Fibroblast of the aortic adventitia (primary cell): ENCODE data around the gene KCNQ5. TPM values are rescaled to one million over a fixed set of nuclear protein-coding genes. Genes with fewer than 3 reads are reported as not detected.
A peak's percentile ranks its signal among the peaks of the same experiment; 100 is the strongest.

Experiments
- DNase-seq: peaks from one replicate; pipeline ENCODE4 v3.0.0-alpha.2; 2010; ENCODE audit warnings: low read depth
- H3K4me3 ChIP-seq: 2 replicates; pipeline ENCODE4 v1.5.1; 2011; ENCODE audit warnings: low read depth, mild to moderate bottlenecking, control low read depth, low read length, moderate library complexity
- total RNA-seq: library from RNA; depleted of rRNA; stranded (reverse); fragments of >200 nt; gene quantifications from 2 replicates; pipeline ENCODE4 v1.2.3, GENCODE V29; 2012; ENCODE audit warnings: low replicate concordance
- TF ChIP-seq, protein P1 (sequence below): IDR thresholded peaks from 2 replicates; pipeline ENCODE4 v1.5.1; 2011; ENCODE audit warnings: mild to moderate bottlenecking, low read length, control low read depth, inconsistent platforms; ENCODE audit not compliant: insufficient read depth

Gene KCNQ5
- total RNA-seq, 1 donor = 9.4 TPM

DNA sequence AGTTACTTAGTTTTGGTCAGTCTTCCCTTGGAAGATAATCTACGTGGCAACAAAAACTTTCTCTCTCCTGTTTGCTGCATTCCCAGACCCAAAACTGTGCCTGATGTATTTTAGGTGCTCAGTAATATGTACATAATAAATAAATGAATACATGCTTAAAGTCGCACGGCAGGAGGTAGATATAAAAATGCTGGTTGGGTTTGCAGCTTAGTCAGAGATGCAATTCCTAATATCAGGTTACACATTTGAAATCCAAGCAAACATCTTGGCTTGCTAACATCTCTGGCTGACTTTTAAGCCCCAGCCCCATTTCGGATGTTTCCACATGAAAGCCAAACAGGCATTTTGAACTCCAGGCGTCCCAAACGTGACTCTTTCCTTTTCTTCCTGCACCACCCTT lies 91.0 kb downstream of the KCNQ5 start:
- TF ChIP-seq, protein P1, sequence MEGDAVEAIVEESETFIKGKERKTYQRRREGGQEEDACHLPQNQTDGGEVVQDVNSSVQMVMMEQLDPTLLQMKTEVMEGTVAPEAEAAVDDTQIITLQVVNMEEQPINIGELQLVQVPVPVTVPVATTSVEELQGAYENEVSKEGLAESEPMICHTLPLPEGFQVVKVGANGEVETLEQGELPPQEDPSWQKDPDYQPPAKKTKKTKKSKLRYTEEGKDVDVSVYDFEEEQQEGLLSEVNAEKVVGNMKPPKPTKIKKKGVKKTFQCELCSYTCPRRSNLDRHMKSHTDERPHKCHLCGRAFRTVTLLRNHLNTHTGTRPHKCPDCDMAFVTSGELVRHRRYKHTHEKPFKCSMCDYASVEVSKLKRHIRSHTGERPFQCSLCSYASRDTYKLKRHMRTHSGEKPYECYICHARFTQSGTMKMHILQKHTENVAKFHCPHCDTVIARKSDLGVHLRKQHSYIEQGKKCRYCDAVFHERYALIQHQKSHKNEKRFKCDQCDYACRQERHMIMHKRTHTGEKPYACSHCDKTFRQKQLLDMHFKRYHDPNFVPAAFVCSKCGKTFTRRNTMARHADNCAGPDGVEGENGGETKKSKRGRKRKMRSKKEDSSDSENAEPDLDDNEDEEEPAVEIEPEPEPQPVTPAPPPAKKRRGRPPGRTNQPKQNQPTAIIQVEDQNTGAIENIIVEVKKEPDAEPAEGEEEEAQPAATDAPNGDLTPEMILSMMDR = no peak
- DNase-seq = no peak
- no peak overlapping the region for H3K4me3 ChIP-seq

- TF ChIP-seq, protein P1 = no peak
- H3K4me3 ChIP-seq = no peak overlapping the region
- DNase-seq = no peak
Measured at GRCh38 chr6:72715119-72715518, 93.3 kb downstream of the KCNQ5 start.

- no peak overlapping the region for H3K4me3 ChIP-seq
- no peak for DNase-seq
- TF ChIP-seq, protein P1 = no peak
Measured at GRCh38 chr6:72716916-72717315, 95.1 kb downstream of the KCNQ5 start.

- peak; percentile 67 for DNase-seq
- TF ChIP-seq, protein P1 = no peak
Measured at GRCh38 chr6:72720464-72720863, 98.6 kb downstream of the KCNQ5 start.

GRCh38 chr6:72721346-72721745 lies 99.5 kb downstream of the KCNQ5 start:
- TF ChIP-seq, protein P1 = no peak

More at GRCh38 chr6:72720464-72720863, 98.6 kb downstream of the KCNQ5 start:
- H3K4me3 ChIP-seq = no peak overlapping the region

GRCh38 chr6:72724545-72724944 lies 102.7 kb downstream of the KCNQ5 start:
- TF ChIP-seq, protein P1 = no peak
- DNase-seq = no peak
- H3K4me3 ChIP-seq = no peak overlapping the region

More at GRCh38 chr6:72721346-72721745, 99.5 kb downstream of the KCNQ5 start:
- DNase-seq = no peak
- no peak overlapping the region for H3K4me3 ChIP-seq

DNA sequence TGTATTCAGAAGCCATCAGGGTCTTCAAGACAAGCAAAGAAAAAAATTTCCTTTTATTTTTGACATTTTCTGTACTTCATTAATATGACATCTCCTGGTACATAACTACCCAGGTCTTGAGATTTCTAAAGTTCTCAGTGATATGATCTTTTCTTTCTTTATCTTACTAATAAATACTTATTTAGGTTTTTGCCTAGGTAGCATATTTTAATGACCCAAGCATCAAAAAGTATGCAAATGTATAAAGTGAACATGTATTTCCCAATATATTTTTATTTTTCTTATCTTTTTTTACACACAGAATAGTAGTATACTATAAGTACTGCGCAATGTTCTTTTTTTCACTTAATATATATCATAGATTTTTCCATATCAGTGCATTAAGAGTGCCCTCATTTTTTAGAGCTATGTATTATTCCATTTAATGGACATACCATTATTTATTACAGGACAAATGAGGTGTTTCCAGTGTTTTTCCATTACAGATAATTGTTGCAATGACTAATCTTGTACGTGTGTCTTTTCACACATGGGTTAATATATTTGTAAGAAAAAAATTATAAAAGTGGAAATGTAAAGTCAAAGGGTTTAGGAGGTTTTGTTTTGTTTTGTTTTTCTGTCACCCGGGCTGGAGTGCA lies 107.0 kb downstream of the KCNQ5 start:
- no peak overlapping the region for H3K4me3 ChIP-seq
- TF ChIP-seq, protein P1 = no peak
- DNase-seq = no peak
